Measurements from ENCODE around the gene SLC22A31.

The SLC22A31 gene

GRCh38 chr16:89198417-89199240 lies 1.7 kb downstream of the SLC22A31 start:
- ATAC-seq, result no peak
- TF ChIP-seq ARNTL (CRISPR knock-in tag; IDR thresholded peaks at IDR 0.05; ENCODE audit: borderline replicate concordance, low read depth) (no peak), ZFP30 (CRISPR knock-in tag; IDR thresholded peaks at IDR 0.05) (no peak), PPARA (CRISPR knock-in tag; IDR thresholded peaks at IDR 0.05; ENCODE audit: borderline replicate concordance) (no peak), ZC3H10 (CRISPR knock-in tag; IDR thresholded peaks at IDR 0.05) (no peak), CREB5 (CRISPR knock-in tag; IDR thresholded peaks at IDR 0.05; ENCODE audit: low read depth) (no peak), GLIS3 (CRISPR knock-in tag; IDR thresholded peaks at IDR 0.05) (no peak), SNAI2 (CRISPR knock-in tag; IDR thresholded peaks at IDR 0.05) (no peak), ZNF565 (CRISPR knock-in tag; conservative IDR thresholded peaks at IDR 0.05; ENCODE audit: low read depth) (no peak), RARB (CRISPR knock-in tag; IDR thresholded peaks at IDR 0.05) (no peak)
- TF ChIP-seq, protein P1, sequence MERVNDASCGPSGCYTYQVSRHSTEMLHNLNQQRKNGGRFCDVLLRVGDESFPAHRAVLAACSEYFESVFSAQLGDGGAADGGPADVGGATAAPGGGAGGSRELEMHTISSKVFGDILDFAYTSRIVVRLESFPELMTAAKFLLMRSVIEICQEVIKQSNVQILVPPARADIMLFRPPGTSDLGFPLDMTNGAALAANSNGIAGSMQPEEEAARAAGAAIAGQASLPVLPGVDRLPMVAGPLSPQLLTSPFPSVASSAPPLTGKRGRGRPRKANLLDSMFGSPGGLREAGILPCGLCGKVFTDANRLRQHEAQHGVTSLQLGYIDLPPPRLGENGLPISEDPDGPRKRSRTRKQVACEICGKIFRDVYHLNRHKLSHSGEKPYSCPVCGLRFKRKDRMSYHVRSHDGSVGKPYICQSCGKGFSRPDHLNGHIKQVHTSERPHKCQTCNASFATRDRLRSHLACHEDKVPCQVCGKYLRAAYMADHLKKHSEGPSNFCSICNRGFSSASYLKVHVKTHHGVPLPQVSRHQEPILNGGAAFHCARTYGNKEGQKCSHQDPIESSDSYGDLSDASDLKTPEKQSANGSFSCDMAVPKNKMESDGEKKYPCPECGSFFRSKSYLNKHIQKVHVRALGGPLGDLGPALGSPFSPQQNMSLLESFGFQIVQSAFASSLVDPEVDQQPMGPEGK (CRISPR knock-in tag; IDR thresholded peaks at IDR 0.05; ENCODE audit: borderline replicate concordance), result no peak

- no peak for ATAC-seq
- TF ChIP-seq CSDC2 (CRISPR knock-in tag; IDR thresholded peaks at IDR 0.05) (no peak), ISL1 (CRISPR knock-in tag; IDR thresholded peaks at IDR 0.05) (no peak), TCF4 (CRISPR knock-in tag; IDR thresholded peaks at IDR 0.05; ENCODE audit: borderline replicate concordance) (no peak), ZNF70 (CRISPR knock-in tag; IDR thresholded peaks at IDR 0.05) (no peak), ZNF8 (CRISPR knock-in tag; IDR thresholded peaks at IDR 0.05) (no peak), ARNTL (CRISPR knock-in tag; IDR thresholded peaks at IDR 0.05; ENCODE audit: borderline replicate concordance, low read depth) (no peak)
- TF ChIP-seq, protein P2, sequence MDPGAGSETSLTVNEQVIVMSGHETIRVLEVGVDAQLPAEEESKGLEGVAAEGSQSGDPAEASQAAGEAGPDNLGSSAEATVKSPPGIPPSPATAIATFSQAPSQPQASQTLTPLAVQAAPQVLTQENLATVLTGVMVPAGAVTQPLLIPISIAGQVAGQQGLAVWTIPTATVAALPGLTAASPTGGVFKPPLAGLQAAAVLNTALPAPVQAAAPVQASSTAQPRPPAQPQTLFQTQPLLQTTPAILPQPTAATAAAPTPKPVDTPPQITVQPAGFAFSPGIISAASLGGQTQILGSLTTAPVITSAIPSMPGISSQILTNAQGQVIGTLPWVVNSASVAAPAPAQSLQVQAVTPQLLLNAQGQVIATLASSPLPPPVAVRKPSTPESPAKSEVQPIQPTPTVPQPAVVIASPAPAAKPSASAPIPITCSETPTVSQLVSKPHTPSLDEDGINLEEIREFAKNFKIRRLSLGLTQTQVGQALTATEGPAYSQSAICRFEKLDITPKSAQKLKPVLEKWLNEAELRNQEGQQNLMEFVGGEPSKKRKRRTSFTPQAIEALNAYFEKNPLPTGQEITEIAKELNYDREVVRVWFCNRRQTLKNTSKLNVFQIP (CRISPR knock-in tag; IDR thresholded peaks at IDR 0.05; ENCODE audit: borderline replicate concordance, low read depth), result no peak
- TF ChIP-seq, protein P1 (CRISPR knock-in tag; IDR thresholded peaks at IDR 0.05; ENCODE audit: borderline replicate concordance), result no peak
- TF ChIP-seq, protein P3, sequence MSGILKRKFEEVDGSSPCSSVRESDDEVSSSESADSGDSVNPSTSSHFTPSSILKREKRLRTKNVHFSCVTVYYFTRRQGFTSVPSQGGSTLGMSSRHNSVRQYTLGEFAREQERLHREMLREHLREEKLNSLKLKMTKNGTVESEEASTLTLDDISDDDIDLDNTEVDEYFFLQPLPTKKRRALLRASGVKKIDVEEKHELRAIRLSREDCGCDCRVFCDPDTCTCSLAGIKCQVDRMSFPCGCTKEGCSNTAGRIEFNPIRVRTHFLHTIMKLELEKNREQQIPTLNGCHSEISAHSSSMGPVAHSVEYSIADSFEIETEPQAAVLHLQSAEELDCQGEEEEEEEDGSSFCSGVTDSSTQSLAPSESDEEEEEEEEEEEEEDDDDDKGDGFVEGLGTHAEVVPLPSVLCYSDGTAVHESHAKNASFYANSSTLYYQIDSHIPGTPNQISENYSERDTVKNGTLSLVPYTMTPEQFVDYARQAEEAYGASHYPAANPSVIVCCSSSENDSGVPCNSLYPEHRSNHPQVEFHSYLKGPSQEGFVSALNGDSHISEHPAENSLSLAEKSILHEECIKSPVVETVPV (CRISPR knock-in tag; IDR thresholded peaks at IDR 0.05), result no peak
Measured at GRCh38 chr16:89197633-89198416, 2.5 kb downstream of the SLC22A31 start.

GRCh38 chr16:89197033-89197632 lies 3.2 kb downstream of the SLC22A31 start:
- ATAC-seq, result no peak

More at GRCh38 chr16:89197033-89197632, 3.2 kb downstream of the SLC22A31 start:
- TF ChIP-seq GLIS3 (CRISPR knock-in tag; IDR thresholded peaks at IDR 0.05) (no peak), OSR1 (CRISPR knock-in tag; IDR thresholded peaks at IDR 0.05) (no peak)
